HEK293 (cell line): ENCODE results near the gene TNIK.
A peak's percentile ranks its signal among the peaks of the same experiment; 100 is the strongest.

Experiments
- BCL11B ChIP-seq: fragments of 450-650 bp; formaldehyde crosslinking; IDR thresholded peaks from 2 replicates; pipeline ENCODE4 v1.5.1; 2016; ENCODE audit warnings: low read depth, missing biosample characterization, missing genetic modification characterization
- WT1 ChIP-seq: fragments of 450-650 bp; formaldehyde crosslinking; IDR thresholded peaks from 2 replicates; pipeline ENCODE4 v1.5.1; 2016; ENCODE audit warnings: missing biosample characterization, missing genetic modification characterization
- YY1 ChIP-seq: fragments of 450-650 bp; formaldehyde crosslinking; IDR thresholded peaks from 2 replicates; pipeline ENCODE4 v1.5.1; 2018; ENCODE audit warnings: missing biosample characterization, missing genetic modification characterization
- ZBTB20 ChIP-seq: fragments of 450-650 bp; formaldehyde crosslinking; IDR thresholded peaks from 2 replicates; pipeline ENCODE4 v1.5.1; 2016; ENCODE audit warnings: missing biosample characterization, missing genetic modification characterization
- ZNF211 ChIP-seq: fragments of 450-650 bp; formaldehyde crosslinking; IDR thresholded peaks from 2 replicates; pipeline ENCODE4 v1.5.1; 2016; ENCODE audit warnings: low read depth, missing biosample characterization, missing genetic modification characterization
- ZNF23 ChIP-seq: fragments of 450-650 bp; formaldehyde crosslinking; IDR thresholded peaks from 2 replicates; pipeline ENCODE4 v1.5.1; 2016; ENCODE audit warnings: missing biosample characterization, missing genetic modification characterization, borderline replicate concordance
- ZNF302 ChIP-seq: fragments of 450-650 bp; formaldehyde crosslinking; IDR thresholded peaks from 2 replicates; pipeline ENCODE4 v1.5.1; 2016; ENCODE audit warnings: missing biosample characterization, missing genetic modification characterization, low read depth
- ZNF324 ChIP-seq: fragments of 450-650 bp; formaldehyde crosslinking; IDR thresholded peaks from 2 replicates; pipeline ENCODE4 v1.5.1; 2016; ENCODE audit warnings: missing biosample characterization, missing genetic modification characterization
- ZNF335 ChIP-seq: fragments of 450-650 bp; formaldehyde crosslinking; conservative IDR thresholded peaks from 2 replicates; pipeline ENCODE4 v1.5.1; 2016; ENCODE audit warnings: missing biosample characterization, missing genetic modification characterization
- ZNF366 ChIP-seq: fragments of 450-650 bp; formaldehyde crosslinking; conservative IDR thresholded peaks from 2 replicates; pipeline ENCODE4 v1.5.1; 2016; ENCODE audit warnings: missing biosample characterization, missing genetic modification characterization
- ZNF433 ChIP-seq: fragments of 450-650 bp; formaldehyde crosslinking; IDR thresholded peaks from 2 replicates; pipeline ENCODE4 v1.5.1; 2016; ENCODE audit warnings: missing biosample characterization, missing genetic modification characterization, low read depth
- ZNF510 ChIP-seq: fragments of 450-650 bp; formaldehyde crosslinking; IDR thresholded peaks from 2 replicates; pipeline ENCODE4 v1.5.1; 2018; ENCODE audit warnings: mild to moderate bottlenecking, missing genetic modification characterization, missing biosample characterization; ENCODE audit not compliant: insufficient replicate concordance
- ZNF530 ChIP-seq: fragments of 450-650 bp; formaldehyde crosslinking; IDR thresholded peaks from 2 replicates; pipeline ENCODE4 v1.5.1; 2016; ENCODE audit warnings: low read depth, missing biosample characterization, missing genetic modification characterization
- ZNF585B ChIP-seq: fragments of 450-650 bp; formaldehyde crosslinking; IDR thresholded peaks from 2 replicates; pipeline ENCODE4 v1.5.1; 2016; ENCODE audit warnings: missing biosample characterization, missing genetic modification characterization
- ZNF626 ChIP-seq: fragments of 450-650 bp; sonication (Bioruptor Pico); formaldehyde crosslinking; IDR thresholded peaks from 2 replicates; pipeline ENCODE4 v1.5.1; 2018; ENCODE audit warnings: missing biosample characterization, missing genetic modification characterization, inconsistent platforms
- ZNF664 ChIP-seq: fragments of 450-650 bp; formaldehyde crosslinking; IDR thresholded peaks from 2 replicates; pipeline ENCODE4 v1.5.1; 2016; ENCODE audit warnings: missing biosample characterization, missing genetic modification characterization
- ZNF747 ChIP-seq: fragments of 450-650 bp; formaldehyde crosslinking; IDR thresholded peaks from 2 replicates; pipeline ENCODE4 v1.5.1; 2016; ENCODE audit warnings: missing biosample characterization, missing genetic modification characterization
- ZNF791 ChIP-seq: fragments of 450-650 bp; formaldehyde crosslinking; IDR thresholded peaks from 2 replicates; pipeline ENCODE4 v1.5.1; 2016; ENCODE audit warnings: missing biosample characterization, missing genetic modification characterization
- TF ChIP-seq, protein P1 (sequence below): fragments of 450-650 bp; formaldehyde crosslinking; IDR thresholded peaks from 2 replicates; pipeline ENCODE4 v1.5.1; 2016; ENCODE audit warnings: missing biosample characterization, missing genetic modification characterization
- TF ChIP-seq, protein P2 (sequence below): fragments of 450-650 bp; formaldehyde crosslinking; IDR thresholded peaks from 2 replicates; pipeline ENCODE4 v1.5.1; 2016; ENCODE audit warnings: missing biosample characterization, missing genetic modification characterization, borderline replicate concordance
- TF ChIP-seq, protein P3 (sequence below): fragments of 450-650 bp; formaldehyde crosslinking; IDR thresholded peaks from 2 replicates; pipeline ENCODE4 v1.5.1; 2016; ENCODE audit warnings: missing biosample characterization, missing genetic modification characterization
- TF ChIP-seq, protein P4 (sequence below): fragments of 450-650 bp; formaldehyde crosslinking; IDR thresholded peaks from 2 replicates; pipeline ENCODE4 v1.5.1; 2016; ENCODE audit warnings: missing biosample characterization, missing genetic modification characterization
- TF ChIP-seq, protein P5 (sequence below): fragments of 450-650 bp; formaldehyde crosslinking; IDR thresholded peaks from 2 replicates; pipeline ENCODE4 v1.5.1; 2016; ENCODE audit warnings: missing biosample characterization, missing genetic modification characterization, low read depth
- TF ChIP-seq, protein P6 (sequence below): fragments of 450-650 bp; formaldehyde crosslinking; IDR thresholded peaks from 2 replicates; pipeline ENCODE4 v1.5.1; 2016; ENCODE audit warnings: missing biosample characterization, missing genetic modification characterization, low read depth
- TF ChIP-seq, protein P7 (sequence below): fragments of 450-650 bp; formaldehyde crosslinking; IDR thresholded peaks from 2 replicates; pipeline ENCODE4 v1.5.1; 2016; ENCODE audit warnings: missing biosample characterization, missing genetic modification characterization

TNIK gene

DNA sequence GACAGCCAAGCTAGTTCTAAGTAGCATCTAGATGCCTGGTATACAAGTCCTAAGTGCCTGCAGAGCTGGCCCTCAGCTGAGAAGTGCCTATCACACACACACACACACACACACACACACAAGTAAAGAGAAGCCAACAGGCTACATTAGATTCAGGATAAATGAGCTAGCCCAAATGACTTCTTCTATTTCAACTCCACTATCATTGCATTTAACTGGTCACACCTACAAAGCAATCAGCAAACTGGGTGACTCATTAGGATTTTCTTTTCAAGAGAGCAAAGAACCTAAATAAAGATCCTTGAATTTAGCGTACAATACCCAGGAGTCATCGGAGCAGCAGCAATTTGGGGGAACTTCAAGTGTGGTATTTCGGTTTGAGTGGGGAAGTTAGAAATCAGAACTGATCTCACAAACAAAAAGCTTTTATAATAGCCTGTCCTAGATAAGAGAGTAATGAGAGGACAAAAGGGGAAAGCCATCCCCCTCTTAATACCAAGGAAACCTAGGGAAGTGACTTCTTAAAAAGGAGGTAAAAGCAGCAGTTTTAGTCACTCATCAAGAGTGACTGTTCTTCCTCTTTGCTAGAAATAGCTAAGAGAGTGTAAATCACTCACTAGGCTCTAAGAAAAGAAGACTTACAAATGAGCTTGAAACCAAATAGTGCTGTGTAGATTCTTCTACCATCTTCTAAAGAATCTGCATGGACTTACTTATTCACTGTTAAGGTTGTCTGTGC, 112.7 kb downstream of the TNIK start (continued):
- TF ChIP-seq, protein P1, sequence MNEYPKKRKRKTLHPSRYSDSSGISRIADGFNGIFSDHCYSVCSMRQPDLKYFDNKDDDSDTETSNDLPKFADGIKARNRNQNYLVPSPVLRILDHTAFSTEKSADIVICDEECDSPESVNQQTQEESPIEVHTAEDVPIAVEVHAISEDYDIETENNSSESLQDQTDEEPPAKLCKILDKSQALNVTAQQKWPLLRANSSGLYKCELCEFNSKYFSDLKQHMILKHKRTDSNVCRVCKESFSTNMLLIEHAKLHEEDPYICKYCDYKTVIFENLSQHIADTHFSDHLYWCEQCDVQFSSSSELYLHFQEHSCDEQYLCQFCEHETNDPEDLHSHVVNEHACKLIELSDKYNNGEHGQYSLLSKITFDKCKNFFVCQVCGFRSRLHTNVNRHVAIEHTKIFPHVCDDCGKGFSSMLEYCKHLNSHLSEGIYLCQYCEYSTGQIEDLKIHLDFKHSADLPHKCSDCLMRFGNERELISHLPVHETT (tag by site-specific recombination), result no peak
- TF ChIP-seq ZNF664 (tag by site-specific recombination) (no peak), ZNF791 (tag by site-specific recombination) (no peak), ZNF23 (tag by site-specific recombination) (no peak), BCL11B (no peak), ZNF585B (tag by site-specific recombination) (no peak), YY1 (tag by site-specific recombination) (no peak), ZNF530 (no peak), ZNF324 (peak; percentile 14; the same call in 1 of the 2 replicates), ZNF747 (tag by site-specific recombination) (no peak), ZNF366 (tag by site-specific recombination) (no peak; the same call in 1 of the 2 replicates), ZNF302 (no peak), ZNF626 (tag by site-specific recombination) (no peak), ZNF433 (no peak), WT1 (tag by site-specific recombination) (no peak), ZNF335 (0 out of 2 replicates have a peak, but pooled peaks have one; percentile 24), ZNF211 (no peak), ZBTB20 (no peak), ZNF510 (tag by site-specific recombination) (no peak)
- TF ChIP-seq, protein P2, sequence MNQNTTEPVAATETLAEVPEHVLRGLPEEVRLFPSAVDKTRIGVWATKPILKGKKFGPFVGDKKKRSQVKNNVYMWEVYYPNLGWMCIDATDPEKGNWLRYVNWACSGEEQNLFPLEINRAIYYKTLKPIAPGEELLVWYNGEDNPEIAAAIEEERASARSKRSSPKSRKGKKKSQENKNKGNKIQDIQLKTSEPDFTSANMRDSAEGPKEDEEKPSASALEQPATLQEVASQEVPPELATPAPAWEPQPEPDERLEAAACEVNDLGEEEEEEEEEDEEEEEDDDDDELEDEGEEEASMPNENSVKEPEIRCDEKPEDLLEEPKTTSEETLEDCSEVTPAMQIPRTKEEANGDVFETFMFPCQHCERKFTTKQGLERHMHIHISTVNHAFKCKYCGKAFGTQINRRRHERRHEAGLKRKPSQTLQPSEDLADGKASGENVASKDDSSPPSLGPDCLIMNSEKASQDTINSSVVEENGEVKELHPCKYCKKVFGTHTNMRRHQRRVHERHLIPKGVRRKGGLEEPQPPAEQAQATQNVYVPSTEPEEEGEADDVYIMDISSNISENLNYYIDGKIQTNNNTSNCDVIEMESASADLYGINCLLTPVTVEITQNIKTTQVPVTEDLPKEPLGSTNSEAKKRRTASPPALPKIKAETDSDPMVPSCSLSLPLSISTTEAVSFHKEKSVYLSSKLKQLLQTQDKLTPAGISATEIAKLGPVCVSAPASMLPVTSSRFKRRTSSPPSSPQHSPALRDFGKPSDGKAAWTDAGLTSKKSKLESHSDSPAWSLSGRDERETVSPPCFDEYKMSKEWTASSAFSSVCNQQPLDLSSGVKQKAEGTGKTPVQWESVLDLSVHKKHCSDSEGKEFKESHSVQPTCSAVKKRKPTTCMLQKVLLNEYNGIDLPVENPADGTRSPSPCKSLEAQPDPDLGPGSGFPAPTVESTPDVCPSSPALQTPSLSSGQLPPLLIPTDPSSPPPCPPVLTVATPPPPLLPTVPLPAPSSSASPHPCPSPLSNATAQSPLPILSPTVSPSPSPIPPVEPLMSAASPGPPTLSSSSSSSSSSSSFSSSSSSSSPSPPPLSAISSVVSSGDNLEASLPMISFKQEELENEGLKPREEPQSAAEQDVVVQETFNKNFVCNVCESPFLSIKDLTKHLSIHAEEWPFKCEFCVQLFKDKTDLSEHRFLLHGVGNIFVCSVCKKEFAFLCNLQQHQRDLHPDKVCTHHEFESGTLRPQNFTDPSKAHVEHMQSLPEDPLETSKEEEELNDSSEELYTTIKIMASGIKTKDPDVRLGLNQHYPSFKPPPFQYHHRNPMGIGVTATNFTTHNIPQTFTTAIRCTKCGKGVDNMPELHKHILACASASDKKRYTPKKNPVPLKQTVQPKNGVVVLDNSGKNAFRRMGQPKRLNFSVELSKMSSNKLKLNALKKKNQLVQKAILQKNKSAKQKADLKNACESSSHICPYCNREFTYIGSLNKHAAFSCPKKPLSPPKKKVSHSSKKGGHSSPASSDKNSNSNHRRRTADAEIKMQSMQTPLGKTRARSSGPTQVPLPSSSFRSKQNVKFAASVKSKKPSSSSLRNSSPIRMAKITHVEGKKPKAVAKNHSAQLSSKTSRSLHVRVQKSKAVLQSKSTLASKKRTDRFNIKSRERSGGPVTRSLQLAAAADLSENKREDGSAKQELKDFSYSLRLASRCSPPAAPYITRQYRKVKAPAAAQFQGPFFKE (tag by site-specific recombination), result no peak
- TF ChIP-seq, protein P3, sequence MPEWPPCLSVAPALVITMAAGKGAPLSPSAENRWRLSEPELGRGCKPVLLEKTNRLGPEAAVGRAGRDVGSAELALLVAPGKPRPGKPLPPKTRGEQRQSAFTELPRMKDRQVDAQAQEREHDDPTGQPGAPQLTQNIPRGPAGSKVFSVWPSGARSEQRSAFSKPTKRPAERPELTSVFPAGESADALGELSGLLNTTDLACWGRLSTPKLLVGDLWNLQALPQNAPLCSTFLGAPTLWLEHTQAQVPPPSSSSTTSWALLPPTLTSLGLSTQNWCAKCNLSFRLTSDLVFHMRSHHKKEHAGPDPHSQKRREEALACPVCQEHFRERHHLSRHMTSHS (tag by site-specific recombination), result no peak
- TF ChIP-seq, protein P4, sequence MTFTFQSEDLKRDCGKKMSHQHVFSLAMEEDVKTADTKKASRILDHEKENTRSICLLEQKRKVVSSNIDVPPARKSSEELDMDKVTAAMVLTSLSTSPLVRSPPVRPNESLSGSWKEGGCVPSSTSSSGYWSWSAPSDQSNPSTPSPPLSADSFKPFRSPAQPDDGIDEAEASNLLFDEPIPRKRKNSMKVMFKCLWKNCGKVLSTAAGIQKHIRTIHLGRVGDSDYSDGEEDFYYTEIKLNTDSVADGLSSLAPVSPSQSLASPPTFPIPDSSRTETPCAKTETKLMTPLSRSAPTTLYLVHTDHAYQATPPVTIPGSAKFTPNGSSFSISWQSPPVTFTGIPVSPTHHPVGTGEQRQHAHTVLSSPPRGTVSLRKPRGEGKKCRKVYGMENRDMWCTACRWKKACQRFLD, result no peak
- TF ChIP-seq, protein P5, sequence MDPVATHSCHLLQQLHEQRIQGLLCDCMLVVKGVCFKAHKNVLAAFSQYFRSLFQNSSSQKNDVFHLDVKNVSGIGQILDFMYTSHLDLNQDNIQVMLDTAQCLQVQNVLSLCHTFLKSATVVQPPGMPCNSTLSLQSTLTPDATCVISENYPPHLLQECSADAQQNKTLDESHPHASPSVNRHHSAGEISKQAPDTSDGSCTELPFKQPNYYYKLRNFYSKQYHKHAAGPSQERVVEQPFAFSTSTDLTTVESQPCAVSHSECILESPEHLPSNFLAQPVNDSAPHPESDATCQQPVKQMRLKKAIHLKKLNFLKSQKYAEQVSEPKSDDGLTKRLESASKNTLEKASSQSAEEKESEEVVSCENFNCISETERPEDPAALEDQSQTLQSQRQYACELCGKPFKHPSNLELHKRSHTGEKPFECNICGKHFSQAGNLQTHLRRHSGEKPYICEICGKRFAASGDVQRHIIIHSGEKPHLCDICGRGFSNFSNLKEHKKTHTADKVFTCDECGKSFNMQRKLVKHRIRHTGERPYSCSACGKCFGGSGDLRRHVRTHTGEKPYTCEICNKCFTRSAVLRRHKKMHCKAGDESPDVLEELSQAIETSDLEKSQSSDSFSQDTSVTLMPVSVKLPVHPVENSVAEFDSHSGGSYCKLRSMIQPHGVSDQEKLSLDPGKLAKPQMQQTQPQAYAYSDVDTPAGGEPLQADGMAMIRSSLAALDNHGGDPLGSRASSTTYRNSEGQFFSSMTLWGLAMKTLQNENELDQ, result no peak
- TF ChIP-seq, protein P6, sequence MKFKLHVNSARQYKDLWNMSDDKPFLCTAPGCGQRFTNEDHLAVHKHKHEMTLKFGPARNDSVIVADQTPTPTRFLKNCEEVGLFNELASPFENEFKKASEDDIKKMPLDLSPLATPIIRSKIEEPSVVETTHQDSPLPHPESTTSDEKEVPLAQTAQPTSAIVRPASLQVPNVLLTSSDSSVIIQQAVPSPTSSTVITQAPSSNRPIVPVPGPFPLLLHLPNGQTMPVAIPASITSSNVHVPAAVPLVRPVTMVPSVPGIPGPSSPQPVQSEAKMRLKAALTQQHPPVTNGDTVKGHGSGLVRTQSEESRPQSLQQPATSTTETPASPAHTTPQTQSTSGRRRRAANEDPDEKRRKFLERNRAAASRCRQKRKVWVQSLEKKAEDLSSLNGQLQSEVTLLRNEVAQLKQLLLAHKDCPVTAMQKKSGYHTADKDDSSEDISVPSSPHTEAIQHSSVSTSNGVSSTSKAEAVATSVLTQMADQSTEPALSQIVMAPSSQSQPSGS (tag by site-specific recombination), result no peak
- TF ChIP-seq, protein P7, sequence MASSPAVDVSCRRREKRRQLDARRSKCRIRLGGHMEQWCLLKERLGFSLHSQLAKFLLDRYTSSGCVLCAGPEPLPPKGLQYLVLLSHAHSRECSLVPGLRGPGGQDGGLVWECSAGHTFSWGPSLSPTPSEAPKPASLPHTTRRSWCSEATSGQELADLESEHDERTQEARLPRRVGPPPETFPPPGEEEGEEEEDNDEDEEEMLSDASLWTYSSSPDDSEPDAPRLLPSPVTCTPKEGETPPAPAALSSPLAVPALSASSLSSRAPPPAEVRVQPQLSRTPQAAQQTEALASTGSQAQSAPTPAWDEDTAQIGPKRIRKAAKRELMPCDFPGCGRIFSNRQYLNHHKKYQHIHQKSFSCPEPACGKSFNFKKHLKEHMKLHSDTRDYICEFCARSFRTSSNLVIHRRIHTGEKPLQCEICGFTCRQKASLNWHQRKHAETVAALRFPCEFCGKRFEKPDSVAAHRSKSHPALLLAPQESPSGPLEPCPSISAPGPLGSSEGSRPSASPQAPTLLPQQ (tag by site-specific recombination), result 0 out of 2 replicates have a peak, but pooled peaks have one; percentile 0
